Cardiac septum (tissue), 1 donor: ENCODE data around the gene GTPBP1. TPM values are rescaled to one million over a fixed set of nuclear protein-coding genes. Genes with fewer than 3 reads are reported as not detected.

Experiments
- DNase-seq: peaks from one replicate; pipeline ENCODE4 v3.0.0-alpha.2; 2020; ENCODE audit warnings: low spot score
- intact Hi-C: fragments of 100-400 bp; cut with DNase I; formaldehyde crosslinking; loops from one replicate; pipeline ENCODE4 v1.14.0; 2022
- total RNA-seq: library from RNA; stranded (reverse); fragmentation: NEBNext Ultra II Directional; extraction: Animal tissue kit (Norgen Biotek cat#: 25700); gene quantifications from one replicate; pipeline ENCODE4 v1.2.1, GENCODE V29; 2021
- donor health status: DM: no; HTN: no; CAD: no.

Gene GTPBP1
- total RNA-seq, 1 donor from 2014 or later = 34.3 TPM

DNA sequence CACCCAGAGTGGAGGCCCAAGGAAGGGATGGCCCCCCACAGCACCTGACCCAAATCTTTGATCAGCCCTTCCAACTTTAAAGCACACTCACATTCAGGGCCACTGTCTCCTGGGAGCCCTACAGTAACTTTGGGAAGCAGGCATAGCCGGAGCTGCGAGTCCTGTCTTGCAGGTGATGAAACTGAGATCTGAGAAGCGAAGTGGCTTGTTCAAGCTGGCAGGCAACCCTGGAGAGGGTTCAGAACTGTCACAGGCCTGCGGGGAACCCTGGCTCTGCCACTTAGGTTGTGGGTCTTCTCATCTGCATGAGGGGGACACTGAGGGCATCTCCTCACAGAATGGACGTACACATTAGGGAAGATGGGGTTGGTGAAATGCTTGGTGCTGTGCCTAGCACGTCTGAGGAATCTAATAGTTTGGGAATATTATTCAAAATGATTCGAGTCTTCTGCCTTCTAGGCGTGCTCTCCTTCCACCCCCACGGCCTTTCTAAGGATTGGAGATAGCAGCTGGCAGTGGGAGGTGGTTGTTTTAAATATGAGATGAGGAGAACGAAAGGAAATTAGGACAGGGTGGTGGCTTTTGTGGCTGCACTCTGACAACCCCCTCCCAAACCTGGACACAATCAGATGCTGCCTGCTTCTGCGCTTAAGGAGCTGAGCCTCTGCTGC is 68.9 kb downstream of the GTPBP1 start:
- intact Hi-C loops = loop anchor here (10.0 kb wide), 1 partner anchor 350 kb away; no protein-coding TSS in a partner anchor

DNA sequence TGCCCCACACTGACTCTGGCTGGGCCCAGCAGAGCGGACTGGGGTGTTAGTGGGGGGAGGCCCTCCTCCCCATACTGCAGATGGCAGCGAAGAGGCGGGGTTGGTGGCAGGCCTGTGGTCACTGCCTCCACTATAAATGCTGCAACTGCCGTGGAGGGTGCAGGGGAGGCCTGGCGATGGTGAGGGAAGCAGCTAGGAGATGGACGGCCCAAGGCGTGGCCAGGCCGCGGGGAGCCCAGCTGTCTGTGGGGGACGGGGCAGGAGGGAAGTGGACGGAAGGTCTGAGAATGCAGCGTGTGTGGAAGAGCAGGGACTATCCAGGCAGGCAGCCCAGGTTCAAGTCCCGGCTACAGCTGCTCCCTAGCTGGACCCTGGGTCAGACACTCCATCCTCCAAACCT is 69.9 kb downstream of the GTPBP1 start:
- intact Hi-C loops = loop anchor here (2.0 to 10.0 kb wide), 2 partner anchors 25 to 349 kb away; no protein-coding TSS in a partner anchor

More for the DNA sequence above, 68.9 kb downstream of the GTPBP1 start:
- DNase-seq = no peak

DNA sequence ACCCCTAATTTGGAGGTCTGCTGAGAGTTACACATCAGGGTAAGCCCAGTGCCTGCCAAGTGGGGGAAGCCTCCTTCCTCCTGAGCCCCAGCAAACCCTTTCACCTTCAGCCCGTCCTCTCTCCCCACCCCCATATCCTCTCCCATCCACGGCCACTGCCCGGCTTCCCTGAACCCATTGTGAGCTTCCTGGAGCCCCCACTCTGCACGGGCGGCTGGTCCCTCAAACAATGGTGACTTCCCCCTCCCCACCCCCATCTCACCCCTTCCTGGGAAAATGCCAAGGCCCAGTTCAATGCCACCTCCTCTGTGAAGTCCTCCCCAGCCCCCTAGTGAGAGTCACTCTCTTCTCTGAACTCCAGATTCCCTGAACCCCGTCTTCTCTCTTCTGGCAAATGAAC is 70.3 kb downstream of the GTPBP1 start:
- intact Hi-C loops = loop anchor here (2.0 to 10.0 kb wide), 2 partner anchors 25 to 349 kb away; no protein-coding TSS in a partner anchor
- DNase-seq = no peak

More for the DNA sequence above, 69.9 kb downstream of the GTPBP1 start:
- no peak for DNase-seq

DNA sequence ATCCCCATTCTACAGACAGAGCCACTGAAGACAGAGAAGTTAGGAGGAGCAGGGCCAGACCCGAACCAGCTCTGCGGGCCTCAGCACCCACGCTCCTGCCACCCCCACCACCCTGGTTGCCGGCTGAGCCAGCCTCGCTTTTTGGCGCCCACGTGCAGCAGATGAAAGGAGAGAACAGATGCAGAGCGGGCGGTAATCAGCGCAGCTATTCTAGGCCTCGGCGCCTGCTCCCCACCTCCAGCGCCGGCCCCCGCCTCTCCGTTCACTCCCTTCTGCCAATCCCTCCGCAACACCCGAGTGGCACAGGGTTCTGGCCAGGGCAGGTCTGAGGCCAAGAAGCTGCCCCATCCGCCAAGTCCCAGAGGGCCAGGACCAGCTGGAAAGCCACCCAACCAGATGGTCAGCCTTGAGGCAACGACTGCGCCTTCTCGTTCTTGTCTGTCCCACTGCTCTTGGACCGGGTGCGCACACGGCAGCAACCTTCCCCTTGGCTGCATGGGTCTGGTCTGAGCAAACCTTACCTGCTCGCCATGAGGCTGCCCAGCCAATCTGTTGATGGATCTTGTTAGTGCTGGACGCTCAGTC is 71.4 kb downstream of the GTPBP1 start:
- intact Hi-C loops = loop anchor here (2.0 to 10.0 kb wide), 2 partner anchors 24 to 348 kb away; no protein-coding TSS in a partner anchor
- no peak for DNase-seq

DNA sequence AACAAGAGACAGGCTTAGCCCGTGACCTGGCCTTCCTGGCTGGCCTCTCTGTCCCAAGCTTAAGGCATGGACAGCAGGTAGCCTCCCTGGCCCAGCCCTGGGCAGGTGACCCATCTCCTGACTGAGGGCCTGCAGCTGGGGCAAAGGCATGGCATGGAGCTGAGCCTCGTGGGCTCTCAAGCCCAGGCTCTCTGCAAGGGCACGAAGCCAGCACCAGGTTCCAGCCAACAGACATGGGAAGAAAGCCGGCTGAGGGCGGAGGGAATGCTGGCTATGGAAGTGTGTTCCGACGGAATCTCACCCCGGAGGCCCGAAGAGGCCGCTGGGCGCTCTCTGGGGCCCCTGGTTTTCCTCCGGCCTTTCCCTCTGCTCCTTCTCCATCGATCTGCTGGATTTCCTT is 75.3 kb downstream of the GTPBP1 start:
- intact Hi-C loops = loop anchor here (10.0 kb wide), 1 partner anchor 144 kb away; no protein-coding TSS in a partner anchor

DNA sequence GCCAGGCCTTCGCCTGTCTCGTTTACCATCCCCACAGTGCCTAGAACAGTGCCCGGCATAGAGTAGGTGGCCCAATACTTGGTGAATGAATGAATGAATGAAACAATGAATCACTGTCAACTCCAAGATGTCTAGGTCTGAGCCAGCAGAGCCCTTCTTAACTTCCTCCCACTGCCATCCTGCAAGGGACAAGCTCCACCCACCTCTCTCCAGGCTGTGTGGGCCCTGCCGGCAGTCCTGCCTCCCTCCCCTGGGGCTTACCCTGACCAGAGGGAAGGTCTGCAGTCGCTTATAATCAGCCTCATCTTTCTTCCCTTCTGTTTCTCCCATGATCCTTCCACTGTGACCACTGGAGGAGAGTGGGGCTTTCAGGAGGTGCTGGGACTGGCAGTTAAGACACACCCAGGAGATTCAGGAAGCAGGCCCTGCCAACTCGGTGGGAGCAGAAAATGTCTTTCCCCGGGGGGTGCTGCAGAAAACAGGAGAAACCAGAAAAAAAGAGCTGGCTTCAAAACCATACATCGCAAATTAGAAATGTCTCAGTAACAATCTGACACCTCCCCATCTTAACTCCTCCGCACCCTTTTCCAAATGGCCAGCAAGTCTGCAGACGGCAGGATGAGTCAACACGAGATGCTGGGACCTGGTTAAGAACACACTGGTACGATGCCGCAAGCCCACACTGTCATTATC is 76.8 kb downstream of the GTPBP1 start:
- DNase-seq = no peak

More for the DNA sequence above, 75.3 kb downstream of the GTPBP1 start:
- peak; percentile 84 for DNase-seq

More for the DNA sequence above, 76.8 kb downstream of the GTPBP1 start:
- intact Hi-C loops = loop anchor here (10.0 kb wide), 1 partner anchor 142 kb away; no protein-coding TSS in a partner anchor

Other genes with a start within 250 kb of the GTPBP1 start
- 18.2 TPM for gene KDELR3, start 237.8 kb upstream of the GTPBP1 start, total RNA-seq
- 215 TPM for gene DDX17, start 199.6 kb upstream of the GTPBP1 start, total RNA-seq
- gene DMC1, start 135.8 kb upstream of the GTPBP1 start, total RNA-seq = 1.9 TPM
- gene FAM227A, start 49.6 kb upstream of the GTPBP1 start, total RNA-seq = 0.46 TPM
- gene CBY1, start 49.3 kb upstream of the GTPBP1 start, total RNA-seq = 36.9 TPM
- gene TOMM22, start 24.0 kb upstream of the GTPBP1 start, total RNA-seq = 55.7 TPM
- 24.0 TPM for gene JOSD1, start 5.0 kb upstream of the GTPBP1 start, total RNA-seq
- gene SUN2, start 50.1 kb downstream of the GTPBP1 start, total RNA-seq = 130 TPM
- 8.1 TPM for gene DNAL4, start 88.2 kb downstream of the GTPBP1 start, total RNA-seq
- gene NPTXR, start 138.1 kb downstream of the GTPBP1 start, total RNA-seq = 23.5 TPM
- gene CBX6, start 166.3 kb downstream of the GTPBP1 start, total RNA-seq = 60.3 TPM